Smooth muscle cell (in vitro differentiated cells): ENCODE results near the gene AGAP1. TPM values are rescaled to one million over a fixed set of nuclear protein-coding genes. Genes with fewer than 3 reads are reported as not detected.
"Not testable (repeated sequence)": the region's sequence is repeated elsewhere in the genome, so short reads cannot be mapped to it uniquely, and the experiment has no call there.

Experiments used
- DNase-seq: peaks from one replicate; lab custom pipeline; 2025; ENCODE audit not compliant: unreplicated experiment; lab: John Stamatoyannopoulos, UW
- H2AFZ ChIP-seq: fragments of 200-600 bp; sonication (generic); 2 replicates; pipeline ENCODE4 v1.6.0; 2016; ENCODE audit warnings: antibody characterized with exemption, low read depth, mild to moderate bottlenecking
- H3F3A ChIP-seq: fragments of 200-600 bp; sonication (generic); 2 replicates; pipeline ENCODE4 v1.6.0; 2017; ENCODE audit warnings: antibody characterized with exemption, low read depth
- H3K27ac ChIP-seq: fragments of 200-600 bp; sonication (generic); 2 replicates; pipeline ENCODE4 v1.5.1; 2016; ENCODE audit warnings: low read depth, mild to moderate bottlenecking
- H3K27me3 ChIP-seq: fragments of 200-600 bp; sonication (generic); 2 replicates; pipeline ENCODE4 v1.6.1; 2016; ENCODE audit warnings: low read depth, mild to moderate bottlenecking
- H3K36me3 ChIP-seq: fragments of 200-600 bp; sonication (generic); 2 replicates; pipeline ENCODE4 v1.5.1; 2016; ENCODE audit warnings: low read depth
- H3K4me1 ChIP-seq: fragments of 200-600 bp; sonication (generic); 2 replicates; pipeline ENCODE4 v1.5.1; 2016; ENCODE audit warnings: low read depth
- H3K4me2 ChIP-seq: fragments of 200-600 bp; sonication (generic); 2 replicates; pipeline ENCODE4 v1.6.0; 2016; ENCODE audit warnings: mild to moderate bottlenecking
- H3K4me3 ChIP-seq: fragments of 200-600 bp; sonication (generic); 2 replicates; pipeline ENCODE4 v1.5.1; 2016; ENCODE audit warnings: mild to moderate bottlenecking
- H3K79me2 ChIP-seq: fragments of 200-600 bp; sonication (generic); 2 replicates; pipeline ENCODE4 v1.6.0; 2016; ENCODE audit warnings: low read depth, mild to moderate bottlenecking
- H3K9ac ChIP-seq: fragments of 200-600 bp; sonication (generic); 2 replicates; pipeline ENCODE4 v1.6.0; 2016; ENCODE audit warnings: low read depth
- H3K9me3 ChIP-seq: fragments of 200-600 bp; sonication (generic); replicated peaks from 2 replicates; pipeline ENCODE4 v1.5.1; 2016; ENCODE audit warnings: low read depth
- H4K20me1 ChIP-seq: fragments of 200-600 bp; sonication (generic); 2 replicates; pipeline ENCODE4 v1.6.0; 2016; ENCODE audit warnings: low read depth
- CTCF ChIP-seq: fragments of 200-600 bp; sonication (generic); IDR thresholded peaks from 2 replicates; pipeline ENCODE4 v1.5.1; 2017; ENCODE audit warnings: borderline replicate concordance, mild to moderate bottlenecking, antibody characterized with exemption; ENCODE audit not compliant: insufficient read depth, poor library complexity, severe bottlenecking
- WGBS: methylation state at CpG from one replicate; pipeline ENCODE4 v1.1.7; 2016; ENCODE audit warnings: low lambda C conversion rate; 5-methylcytosine and 5-hydroxymethylcytosine counted together
- polyA plus RNA-seq: library from polyadenylated mRNA; unstranded; fragments of >200 nt; fragmentation: Nextera tagmentation; extraction: Ambion mirVana; gene quantifications from 2 replicates; pipeline ENCODE4 v1.2.1, GENCODE V29; 2016
- total RNA-seq: library from RNA; depleted of rRNA; stranded (reverse); fragments of >200 nt; gene quantifications from 2 replicates; pipeline ENCODE4 v1.2.3, GENCODE V29; 2014

AGAP1 gene
- total and polyA plus RNA-seq, 2 experiments from 2014 or later: 3.9 to 9.8 TPM

- no peak for TF ChIP-seq CTCF
- Histone ChIP-seq H3K36me3 (no peaks in the 10 kb centered on the region), H2AFZ (no peak overlapping the region), H3K27me3 (no peaks in the 10 kb centered on the region), H3K79me2 (no peaks in the 10 kb centered on the region), H3K4me3 (no peak overlapping the region), H3K4me2 (no peak overlapping the region), H3K9ac (no peak overlapping the region), H3K9me3 (no peaks in the 10 kb centered on the region), H4K20me1 (peaks cover 4% of the 10 kb centered on the region), H3K4me1 (no peaks in the 10 kb centered on the region), H3F3A (no peaks in the 10 kb centered on the region), H3K27ac (no peak overlapping the region)
- no peak for DNase-seq
- WGBS: 98% methylated on average over 20 of the region's 20 CpGs
Measured at GRCh38 chr2:235763816-235764215, 270.0 kb downstream of the AGAP1 start.

- H3K9ac ChIP-seq, H3K27ac ChIP-seq, H3K9me3 ChIP-seq, H3K27me3 ChIP-seq, H3K4me3 ChIP-seq, H3K79me2 ChIP-seq, H3F3A ChIP-seq, H3K36me3 ChIP-seq, DNase-seq, H3K4me1 ChIP-seq, H3K4me2 ChIP-seq, H4K20me1 ChIP-seq, H2AFZ ChIP-seq: not testable (repeated sequence)
- 97% methylated on average over 18 of the region's 19 CpGs for WGBS
Measured at GRCh38 chr2:235764478-235764877, 270.6 kb downstream of the AGAP1 start.

GRCh38 chr2:235765181-235765820 lies 271.5 kb downstream of the AGAP1 start:
- Histone ChIP-seq H3F3A (no peaks in the 10 kb centered on the region), H3K36me3 (no peaks in the 10 kb centered on the region), H4K20me1 (peaks cover 4% of the 10 kb centered on the region), H3K9me3 (no peaks in the 10 kb centered on the region), H3K9ac (peak overlapping the region; percentile 24), H3K79me2 (no peaks in the 10 kb centered on the region), H2AFZ (no peak overlapping the region), H3K27me3 (no peaks in the 10 kb centered on the region), H3K4me2 (no peak overlapping the region), H3K4me3 (no peak overlapping the region), H3K4me1 (no peaks in the 10 kb centered on the region), H3K27ac (peak overlapping the region; percentile 56)
- no peak for DNase-seq
- WGBS: 59% methylated on average over 14 of the region's 30 CpGs
- TF ChIP-seq CTCF: no peak

- 15% methylated on average over 7 of the region's 7 CpGs for WGBS
Measured at GRCh38 chr2:235766278-235766677, 272.4 kb downstream of the AGAP1 start.

More at GRCh38 chr2:235766278-235766677, 272.4 kb downstream of the AGAP1 start:
- H3K4me3 ChIP-seq: no peak overlapping the region
- H3K9ac ChIP-seq: peak overlapping the region; percentile 31
- no peaks in the 10 kb centered on the region for H3F3A ChIP-seq
- H3K9me3 ChIP-seq: no peaks in the 10 kb centered on the region
- peak; percentile 17 for DNase-seq
- no peak overlapping the region for H3K4me2 ChIP-seq
- H3K27ac ChIP-seq: peak overlapping the region; percentile 56
- no peak overlapping the region for H2AFZ ChIP-seq
- H3K4me1 ChIP-seq: no peaks in the 10 kb centered on the region
- peaks cover 4% of the 10 kb centered on the region for H4K20me1 ChIP-seq
- peak; percentile 83 for TF ChIP-seq CTCF
- no peaks in the 10 kb centered on the region for H3K79me2 ChIP-seq
- H3K36me3 ChIP-seq: no peaks in the 10 kb centered on the region
- no peaks in the 10 kb centered on the region for H3K27me3 ChIP-seq
